SKM-1 treated with dmso at 0.1 percent for 144 hours (cell line): ENCODE results near the gene BIRC6.
"Not testable (repeated sequence)": the region's sequence is repeated elsewhere in the genome, so short reads cannot be mapped to it uniquely, and the experiment has no call there.

Source experiments
- DNase-seq: peaks from one replicate; lab custom pipeline; 2025; ENCODE audit not compliant: unreplicated experiment; lab: John Stamatoyannopoulos, UW

BIRC6 gene

GRCh38 chr2:32370942-32371341 lies 14.1 kb downstream of the BIRC6 start:
- DNase-seq: not testable (repeated sequence)

GRCh38 chr2:32372519-32373182 lies 15.8 kb downstream of the BIRC6 start:
- DNase-seq: no peak

GRCh38 chr2:32375228-32375892 lies 18.5 kb downstream of the BIRC6 start:
- no peak for DNase-seq

DNA sequence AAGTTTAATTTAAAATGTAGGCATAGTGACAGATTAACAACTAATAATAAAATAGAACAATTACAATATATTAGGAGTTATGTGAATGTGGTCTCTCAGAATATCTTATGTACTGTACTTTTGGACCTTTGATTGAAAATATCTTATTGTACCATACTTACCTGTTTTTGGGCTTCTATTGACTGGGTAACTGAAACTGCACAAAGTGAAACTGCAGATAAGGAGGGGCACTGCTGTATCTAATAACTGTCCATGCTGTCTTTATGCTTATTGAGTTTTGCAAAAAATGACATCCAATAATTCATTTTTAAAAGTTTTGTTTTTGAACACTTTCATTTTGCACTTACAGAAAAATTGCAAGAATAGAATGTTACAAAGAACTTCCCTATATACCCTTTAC lies 19.9 kb downstream of the BIRC6 start:
- no peak for DNase-seq

DNA sequence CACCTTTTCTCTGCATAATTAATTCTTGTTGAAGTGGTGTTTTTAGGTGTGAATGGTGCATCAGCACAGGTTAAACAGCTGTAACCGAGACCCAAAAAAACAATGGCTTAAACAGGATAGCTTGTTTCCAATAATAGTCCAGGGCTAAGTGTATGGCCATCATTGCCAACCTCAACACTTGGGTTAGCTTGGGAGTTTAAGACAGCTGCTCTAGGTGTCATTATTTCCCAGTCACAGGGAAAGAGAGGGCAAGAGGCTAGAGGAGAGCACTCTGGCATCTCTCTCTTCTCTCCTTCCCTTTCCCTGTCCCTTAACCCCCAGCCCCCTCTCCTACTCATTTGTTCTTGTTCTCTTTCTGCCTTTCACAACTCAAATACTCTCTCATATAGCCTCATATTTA lies 21.1 kb downstream of the BIRC6 start:
- DNase-seq: no peak

GRCh38 chr2:32379352-32379751 lies 22.5 kb downstream of the BIRC6 start:
- no peak for DNase-seq

DNA sequence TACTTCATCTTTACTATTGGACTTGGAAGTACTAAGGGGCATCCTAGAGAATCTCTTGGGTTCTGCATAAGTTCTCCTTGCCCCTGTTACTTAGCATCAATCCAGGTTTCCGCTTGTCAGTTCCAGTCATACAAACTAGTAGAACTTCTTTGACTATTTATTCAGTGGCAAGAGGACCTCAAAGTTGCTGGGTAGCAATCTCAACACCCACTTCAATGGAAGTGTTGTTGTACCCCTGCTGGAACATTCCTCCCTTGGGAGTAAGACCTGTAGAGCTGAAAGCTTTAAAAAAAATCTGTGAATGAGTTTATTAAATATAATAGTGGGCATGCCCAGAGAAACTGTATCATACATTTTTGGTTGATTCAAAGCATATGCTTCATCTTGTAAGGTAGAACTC lies 27.0 kb downstream of the BIRC6 start:
- no peak for DNase-seq

GRCh38 chr2:32384529-32384928 lies 27.7 kb downstream of the BIRC6 start:
- DNase-seq: no peak

DNA sequence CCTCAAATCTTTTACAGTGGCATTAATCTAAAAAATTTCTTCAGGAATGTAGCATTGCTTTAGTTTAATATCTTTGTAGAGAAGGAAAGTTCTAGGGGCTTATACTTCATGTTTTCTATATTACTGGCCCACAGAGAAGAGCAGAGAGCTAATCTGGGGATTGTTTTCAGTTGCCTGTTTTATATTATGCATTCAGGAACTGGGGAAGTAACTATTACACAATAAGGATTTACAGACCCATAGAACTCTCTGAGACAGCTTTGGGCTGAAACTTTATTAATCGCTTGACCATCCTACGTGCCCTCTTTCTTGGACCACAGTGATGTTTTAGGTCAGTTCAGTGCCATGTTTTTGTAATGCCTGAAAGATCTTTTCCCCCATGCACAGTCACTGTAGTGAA lies 29.9 kb downstream of the BIRC6 start:
- no peak for DNase-seq

DNA sequence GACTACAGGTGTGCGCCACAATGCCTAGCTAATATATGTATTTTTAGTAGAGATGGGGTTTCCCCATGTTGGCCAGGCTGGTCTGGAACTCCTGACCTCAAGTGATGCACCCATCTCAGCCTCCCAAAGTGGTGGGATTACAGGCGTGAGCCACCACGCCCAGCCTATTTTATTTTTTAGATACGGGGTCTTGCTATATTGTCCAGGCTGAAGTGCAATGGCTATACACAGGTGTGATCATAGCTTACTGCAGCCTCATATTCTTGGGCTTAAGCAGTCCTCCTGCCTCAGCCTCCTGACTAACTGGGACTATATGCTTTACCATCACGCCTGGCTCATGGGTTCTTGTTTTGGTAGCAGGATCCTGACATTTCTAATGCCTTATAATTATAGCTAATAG lies 42.4 kb downstream of the BIRC6 start:
- DNase-seq: no peak

- no peak for DNase-seq
Observed at GRCh38 chr2:32402091-32402490, 45.3 kb downstream of the BIRC6 start.

DNA sequence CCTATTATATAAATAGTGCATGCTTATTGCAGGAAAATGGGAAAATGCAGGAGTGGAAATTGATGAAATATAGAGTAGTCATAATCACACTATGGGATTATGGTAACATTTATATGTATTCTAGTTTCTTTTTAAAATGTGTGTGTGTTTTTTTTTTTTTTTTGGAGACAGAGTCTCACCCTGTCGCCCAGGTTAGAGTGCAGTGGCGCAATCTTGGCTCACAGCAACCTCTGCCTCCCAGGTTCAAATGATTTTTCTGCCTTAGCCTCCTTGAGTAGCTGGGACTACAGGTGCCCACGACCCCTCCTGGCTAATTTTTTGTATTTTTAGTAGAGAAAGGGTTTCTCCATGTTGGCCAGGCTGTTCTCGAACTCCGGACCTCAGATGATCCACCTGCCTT lies 47.0 kb downstream of the BIRC6 start:
- DNase-seq: no peak

DNA sequence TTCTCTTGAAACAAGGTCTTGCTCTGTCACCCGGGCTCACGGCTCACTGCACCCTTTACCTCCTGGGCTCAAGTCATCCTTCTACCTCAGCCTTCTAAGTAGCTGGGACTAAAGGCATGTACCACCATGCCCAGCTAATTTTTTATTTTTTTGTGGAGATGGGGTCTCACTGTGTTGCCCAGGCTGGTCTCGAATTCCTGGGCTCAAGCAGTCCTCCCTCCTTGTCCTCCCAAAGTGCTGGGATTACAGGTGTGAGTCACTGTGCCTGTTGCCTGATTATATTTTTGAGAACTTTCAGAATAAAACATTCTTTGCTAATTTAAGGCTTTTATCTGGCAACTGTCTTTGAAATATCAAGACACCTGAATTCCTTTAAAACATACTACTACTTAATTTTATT lies 47.9 kb downstream of the BIRC6 start:
- no peak for DNase-seq

GRCh38 chr2:32416519-32416918 lies 59.7 kb downstream of the BIRC6 start:
- DNase-seq: no peak

GRCh38 chr2:32417659-32418058 lies 60.8 kb downstream of the BIRC6 start:
- DNase-seq: no peak

- no peak for DNase-seq
Observed at GRCh38 chr2:32418778-32419177, 62.0 kb downstream of the BIRC6 start.

DNA sequence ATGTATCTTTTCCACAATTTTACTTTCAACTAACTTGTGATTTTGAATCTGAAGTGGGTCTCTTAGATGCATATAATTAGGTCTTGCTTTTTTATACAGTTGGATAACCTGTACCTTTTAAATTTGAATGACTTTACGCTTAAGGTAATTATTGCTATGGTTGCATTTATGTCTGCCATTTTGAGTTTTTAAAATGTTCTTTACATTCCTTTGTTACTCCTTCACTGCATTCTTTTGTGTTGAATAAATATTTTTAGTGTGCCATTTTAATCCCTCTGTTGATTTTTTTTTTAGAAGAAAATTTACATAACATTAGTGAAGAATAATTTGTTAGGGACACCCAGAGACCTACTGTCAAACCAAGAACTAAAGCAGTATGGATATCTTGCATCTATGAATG lies 65.3 kb downstream of the BIRC6 start:
- no peak for DNase-seq

DNA sequence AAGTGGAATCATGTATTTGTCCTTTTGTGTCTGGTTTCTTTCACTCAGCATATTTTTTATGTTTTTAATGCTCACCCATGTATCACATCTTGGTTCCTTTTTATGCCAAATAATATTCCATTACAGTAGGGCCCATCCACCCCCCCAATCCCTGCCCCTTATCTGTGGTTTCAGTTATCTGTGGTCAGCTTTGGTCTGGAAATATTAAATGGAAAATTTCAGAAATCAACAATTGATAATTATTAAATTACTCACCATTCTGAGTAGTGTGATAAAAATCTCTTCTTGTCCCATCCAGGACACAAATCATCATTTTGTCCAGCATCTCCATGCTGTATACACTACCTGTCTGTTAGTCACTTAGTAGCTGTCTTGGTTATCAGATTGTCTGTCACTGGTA lies 66.7 kb downstream of the BIRC6 start:
- no peak for DNase-seq

GRCh38 chr2:32424739-32425138 lies 67.9 kb downstream of the BIRC6 start:
- DNase-seq: no peak

DNA sequence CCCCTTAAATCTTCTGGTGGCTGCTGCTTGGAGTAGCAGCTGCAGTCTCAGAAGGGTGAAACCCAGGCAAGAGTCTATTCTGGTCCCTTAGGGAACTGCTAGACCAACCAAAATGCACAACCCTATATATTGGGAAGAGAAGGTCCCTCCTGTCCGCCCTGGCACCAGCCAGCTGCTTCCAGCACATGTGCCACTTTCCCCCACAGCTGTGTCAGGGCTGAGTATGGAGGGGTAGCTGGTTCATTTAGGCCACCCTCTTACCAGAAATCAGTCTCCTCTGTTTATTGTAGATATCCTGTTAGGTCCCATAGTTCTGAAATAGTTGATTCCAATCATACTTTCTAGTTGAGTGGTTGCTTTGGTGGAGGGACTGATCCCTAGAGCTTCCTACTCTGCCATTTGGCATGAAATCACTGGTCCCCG lies 68.9 kb downstream of the BIRC6 start:
- DNase-seq: no peak

DNA sequence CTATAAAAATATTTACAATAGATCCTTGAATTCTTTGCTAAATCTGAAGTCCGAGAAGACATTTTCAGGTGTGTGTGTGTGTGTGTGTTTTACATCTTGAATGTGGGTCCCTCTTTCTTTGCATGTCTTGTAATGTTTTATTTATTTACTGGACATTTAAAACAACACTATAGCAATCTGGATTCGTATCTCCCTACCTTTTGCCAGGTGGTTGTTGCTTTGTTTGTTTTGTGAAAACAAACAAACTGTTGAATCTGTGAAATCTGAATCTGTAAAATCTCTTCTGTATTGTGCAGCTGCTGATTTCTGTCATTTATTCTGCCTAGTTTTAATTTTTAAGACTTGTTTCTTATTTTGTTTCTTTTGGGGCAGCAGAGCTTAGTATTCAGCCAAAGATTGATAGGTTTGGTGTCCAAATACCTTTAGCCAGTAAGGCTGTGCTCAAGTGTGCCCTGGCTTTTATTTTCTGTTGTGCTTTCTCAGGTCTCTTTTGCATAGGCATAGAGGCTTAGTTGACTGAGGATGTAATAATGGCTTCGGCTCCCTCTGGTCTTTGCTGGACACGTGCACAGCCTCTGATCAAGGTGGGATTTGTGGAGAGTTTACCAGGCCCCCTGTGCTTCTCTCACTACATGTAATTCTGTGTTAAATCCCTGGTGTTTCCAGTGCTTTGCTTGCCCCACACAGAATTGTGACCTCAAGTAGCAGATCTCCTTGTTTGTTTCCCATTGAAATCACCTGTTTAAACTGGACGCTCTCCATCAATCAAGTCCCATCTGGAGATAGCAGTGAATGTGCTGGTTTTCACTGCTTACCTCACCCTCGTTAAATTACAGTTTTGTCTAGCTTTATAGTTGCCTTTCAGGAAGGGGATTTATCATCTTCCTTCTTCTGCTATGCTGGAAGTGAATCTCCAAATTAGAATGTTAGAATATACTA lies 71.1 kb downstream of the BIRC6 start:
- no peak for DNase-seq

- no peak for DNase-seq
Observed at GRCh38 chr2:32430804-32431203, 74.0 kb downstream of the BIRC6 start.
